SU-DHL-6 (cell line): ENCODE measurements around the gene NLN.

ENCODE experiments used
- H2AFZ ChIP-seq: fragments of 200-600 bp; sonication (generic); 2 replicates; pipeline ENCODE4 v1.6.1; 2014; ENCODE audit warnings: low read depth, mild to moderate bottlenecking, moderate library complexity, mixed read lengths, antibody characterized with exemption, low read length; ENCODE audit not compliant: severe bottlenecking
- H3F3A ChIP-seq: fragments of 200-600 bp; shearing (Covaris generic); 2 replicates; pipeline ENCODE4 v1.6.0; 2016; ENCODE audit warnings: antibody characterized with exemption, mild to moderate bottlenecking; ENCODE audit not compliant: insufficient read depth
- H3K27ac ChIP-seq: fragments of 200-600 bp; sonication (generic); 2 replicates; pipeline ENCODE4 v1.5.1; 2016; ENCODE audit warnings: low read depth, mild to moderate bottlenecking, low read length, moderate library complexity, mixed read lengths
- H3K27me3 ChIP-seq: fragments of 200-600 bp; sonication (generic), shearing (Covaris generic); 2 replicates; pipeline ENCODE4 v1.6.0; 2014; ENCODE audit warnings: mild to moderate bottlenecking, low read length
- H3K36me3 ChIP-seq: fragments of 200-600 bp; sonication (generic); 2 replicates; pipeline ENCODE4 v1.6.1; 2014; ENCODE audit warnings: mild to moderate bottlenecking, low read length, mixed read lengths
- H3K4me2 ChIP-seq: fragments of 300-600, 200-600 bp; shearing (Covaris generic), sonication (generic); 2 replicates; pipeline ENCODE4 v1.6.0; 2014; ENCODE audit warnings: low read length, low read depth, mild to moderate bottlenecking; ENCODE audit not compliant: poor library complexity, severe bottlenecking
- H3K4me3 ChIP-seq: fragments of 200-600 bp; sonication (generic); 2 replicates; pipeline ENCODE4 v1.5.1; 2014; ENCODE audit warnings: antibody characterized with exemption, low read length, mild to moderate bottlenecking, mixed read lengths; ENCODE audit not compliant: insufficient read depth, poor library complexity, severe bottlenecking
- H3K79me2 ChIP-seq: fragments of 200-600 bp; sonication (generic); 2 replicates; pipeline ENCODE4 v1.6.1; 2014; ENCODE audit warnings: mild to moderate bottlenecking, low read length, moderate library complexity; ENCODE audit not compliant: insufficient read depth
- H3K9ac ChIP-seq: fragments of 200-600 bp; sonication (generic); 2 replicates; pipeline ENCODE4 v1.7.0; 2014; ENCODE audit warnings: mild to moderate bottlenecking, low read length
- H3K9me2 ChIP-seq: fragments of 200-600 bp; sonication (generic); replicated peaks from 2 replicates; pipeline ENCODE4 v1.6.1; 2014; ENCODE audit warnings: low read length; ENCODE audit not compliant: insufficient read depth
- H3K9me3 ChIP-seq: fragments of 200-600 bp; sonication (generic); 2 replicates; pipeline ENCODE4 v1.6.1; 2014; ENCODE audit warnings: low read length, mixed read lengths; ENCODE audit not compliant: insufficient read depth
- H4K20me1 ChIP-seq: fragments of 200-600 bp; sonication (generic); 2 replicates; pipeline ENCODE4 v1.6.1; 2014; ENCODE audit warnings: low read depth, mild to moderate bottlenecking, antibody characterized with exemption, low read length, moderate library complexity, mixed read lengths
- EZH2phosphoT487 ChIP-seq: fragments of 200-600 bp; sonication (generic), shearing (Covaris generic); conservative IDR thresholded peaks from 2 replicates; pipeline ENCODE4 v1.6.1; 2018; ENCODE audit warnings: mild to moderate bottlenecking, antibody characterized with exemption, low read length, moderate library complexity, mixed read lengths
- TF ChIP-seq, protein P1 (sequence below): fragments of 200-600 bp; sonication (generic); IDR thresholded peaks from one replicate; pipeline ENCODE4 v1.5.1; 2017; ENCODE audit warnings: antibody characterized with exemption, mild to moderate bottlenecking, low read length, moderate library complexity; ENCODE audit not compliant: insufficient read depth, poor library complexity, severe bottlenecking

NLN gene

DNA sequence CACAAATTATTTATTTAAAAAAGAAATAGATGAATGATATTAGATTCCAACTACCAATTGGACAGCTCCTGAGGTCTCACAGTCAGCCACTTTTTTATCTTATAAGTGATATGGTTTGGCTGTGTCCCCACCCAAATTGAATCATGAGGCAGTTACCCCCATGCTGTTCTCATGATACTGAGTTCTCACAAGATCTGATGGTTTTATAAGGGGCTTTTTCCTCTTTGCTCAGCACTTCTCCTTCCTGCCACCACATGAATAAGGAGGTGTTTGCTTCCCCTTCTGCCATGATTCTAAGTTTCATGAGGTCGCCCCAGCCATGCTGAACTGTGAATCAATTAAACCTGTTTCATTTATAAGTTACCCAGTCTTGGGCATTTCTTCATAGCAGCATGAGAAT lies 12.9 kb downstream of the NLN start:
- no peaks in the 10 kb centered on the region for H3K9me2 ChIP-seq
- no peak overlapping the region for H2AFZ ChIP-seq
- H4K20me1 ChIP-seq = no peaks in the 10 kb centered on the region
- no peak overlapping the region for H3K4me2 ChIP-seq
- H3F3A ChIP-seq = no peaks in the 10 kb centered on the region
- H3K36me3 ChIP-seq = 0 out of 2 replicates have a peak, but pooled peaks cover 3% of the 10 kb centered on the region
- H3K9me3 ChIP-seq = no peaks in the 10 kb centered on the region
- no peaks in the 10 kb centered on the region for H3K79me2 ChIP-seq
- no peak overlapping the region for H3K9ac ChIP-seq
- H3K4me3 ChIP-seq = no peak overlapping the region
- H3K27me3 ChIP-seq = no peaks in the 10 kb centered on the region
- H3K27ac ChIP-seq = no peak overlapping the region
- no peak for TF ChIP-seq EZH2phosphoT487
- TF ChIP-seq, protein P1, sequence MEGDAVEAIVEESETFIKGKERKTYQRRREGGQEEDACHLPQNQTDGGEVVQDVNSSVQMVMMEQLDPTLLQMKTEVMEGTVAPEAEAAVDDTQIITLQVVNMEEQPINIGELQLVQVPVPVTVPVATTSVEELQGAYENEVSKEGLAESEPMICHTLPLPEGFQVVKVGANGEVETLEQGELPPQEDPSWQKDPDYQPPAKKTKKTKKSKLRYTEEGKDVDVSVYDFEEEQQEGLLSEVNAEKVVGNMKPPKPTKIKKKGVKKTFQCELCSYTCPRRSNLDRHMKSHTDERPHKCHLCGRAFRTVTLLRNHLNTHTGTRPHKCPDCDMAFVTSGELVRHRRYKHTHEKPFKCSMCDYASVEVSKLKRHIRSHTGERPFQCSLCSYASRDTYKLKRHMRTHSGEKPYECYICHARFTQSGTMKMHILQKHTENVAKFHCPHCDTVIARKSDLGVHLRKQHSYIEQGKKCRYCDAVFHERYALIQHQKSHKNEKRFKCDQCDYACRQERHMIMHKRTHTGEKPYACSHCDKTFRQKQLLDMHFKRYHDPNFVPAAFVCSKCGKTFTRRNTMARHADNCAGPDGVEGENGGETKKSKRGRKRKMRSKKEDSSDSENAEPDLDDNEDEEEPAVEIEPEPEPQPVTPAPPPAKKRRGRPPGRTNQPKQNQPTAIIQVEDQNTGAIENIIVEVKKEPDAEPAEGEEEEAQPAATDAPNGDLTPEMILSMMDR = no peak

GRCh38 chr5:65736011-65736410 lies 14.0 kb downstream of the NLN start:
- no peak overlapping the region for H3K4me2 ChIP-seq

DNA sequence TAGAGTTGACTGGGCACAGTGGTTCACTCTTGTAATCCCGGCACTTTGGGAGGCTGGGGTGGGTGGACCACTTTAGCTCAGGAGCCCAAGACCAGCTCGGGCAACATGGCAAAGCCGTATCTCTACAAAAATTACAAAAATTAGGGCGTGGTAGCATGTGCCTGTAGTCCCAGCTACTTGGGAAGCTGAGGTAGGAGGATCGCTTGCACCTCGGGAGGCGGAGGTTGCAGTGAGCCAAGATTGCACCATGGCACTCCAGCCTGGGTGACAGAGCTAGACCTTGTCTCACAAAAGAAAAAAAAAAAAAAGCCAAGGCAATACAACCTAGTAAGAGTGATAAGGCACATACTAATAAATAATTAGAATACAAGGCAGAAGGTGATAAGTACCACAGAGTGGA lies 15.8 kb downstream of the NLN start:
- Histone ChIP-seq H4K20me1 (peaks cover under 1% of the 10 kb centered on the region; the same call in 1 of the 2 replicates), H3F3A (no peaks in the 10 kb centered on the region; the same call in 1 of the 2 replicates), H3K27me3 (no peaks in the 10 kb centered on the region), H3K36me3 (0 out of 2 replicates have a peak, but pooled peaks cover 3% of the 10 kb centered on the region), H2AFZ (no peak overlapping the region), H3K9me2 (no peaks in the 10 kb centered on the region), H3K9ac (no peak overlapping the region), H3K4me3 (no peak overlapping the region), H3K79me2 (no peaks in the 10 kb centered on the region), H3K9me3 (no peaks in the 10 kb centered on the region), H3K4me2 (no peak overlapping the region), H3K27ac (no peak overlapping the region)
- TF ChIP-seq, protein P1 = no peak
- TF ChIP-seq EZH2phosphoT487 = no peak

More at GRCh38 chr5:65736011-65736410, 14.0 kb downstream of the NLN start:
- TF ChIP-seq EZH2phosphoT487 = no peak
- TF ChIP-seq, protein P1 = no peak
- H3F3A ChIP-seq = no peaks in the 10 kb centered on the region
- H3K9me3 ChIP-seq = no peaks in the 10 kb centered on the region
- H3K4me3 ChIP-seq = no peak overlapping the region
- no peak overlapping the region for H2AFZ ChIP-seq
- H3K9me2 ChIP-seq = no peaks in the 10 kb centered on the region
- H3K79me2 ChIP-seq = no peaks in the 10 kb centered on the region
- H3K36me3 ChIP-seq = 0 out of 2 replicates have a peak, but pooled peaks cover 3% of the 10 kb centered on the region
- no peaks in the 10 kb centered on the region for H3K27me3 ChIP-seq
- H3K9ac ChIP-seq = no peak overlapping the region
- H3K27ac ChIP-seq = no peak overlapping the region
- H4K20me1 ChIP-seq = no peaks in the 10 kb centered on the region
